Gastrocnemius medialis (tissue), 4 donors: Measurements from ENCODE around the gene RIMS3.

Experiments used
- POLR2A ChIP-seq, 2 donors: fragments of 450-650 bp; IDR thresholded peaks; one replicate each; pipeline ENCODE4 v1.6.1; 2017; ENCODE audit warnings: antibody characterized with exemption in 2 of 2, mild to moderate bottlenecking in 2 of 2, moderate library complexity in 2 of 2
- TF ChIP-seq, protein P1 (sequence below), 5 experiments: fragments of 450-650 bp in 3 of 5; fragments of 200-600 bp in 2 of 5; sonication (generic) in 2 of 5; IDR thresholded peaks in 4 of 5; conservative IDR thresholded peaks in 1 of 5; 1 replicate in 4 of 5; 2 replicates in 1 of 5; pipeline ENCODE4 v1.5.1; 2016 to 2019; ENCODE audit warnings: antibody characterized with exemption in 5 of 5, mild to moderate bottlenecking in 3 of 5, moderate library complexity in 3 of 5

DNA sequence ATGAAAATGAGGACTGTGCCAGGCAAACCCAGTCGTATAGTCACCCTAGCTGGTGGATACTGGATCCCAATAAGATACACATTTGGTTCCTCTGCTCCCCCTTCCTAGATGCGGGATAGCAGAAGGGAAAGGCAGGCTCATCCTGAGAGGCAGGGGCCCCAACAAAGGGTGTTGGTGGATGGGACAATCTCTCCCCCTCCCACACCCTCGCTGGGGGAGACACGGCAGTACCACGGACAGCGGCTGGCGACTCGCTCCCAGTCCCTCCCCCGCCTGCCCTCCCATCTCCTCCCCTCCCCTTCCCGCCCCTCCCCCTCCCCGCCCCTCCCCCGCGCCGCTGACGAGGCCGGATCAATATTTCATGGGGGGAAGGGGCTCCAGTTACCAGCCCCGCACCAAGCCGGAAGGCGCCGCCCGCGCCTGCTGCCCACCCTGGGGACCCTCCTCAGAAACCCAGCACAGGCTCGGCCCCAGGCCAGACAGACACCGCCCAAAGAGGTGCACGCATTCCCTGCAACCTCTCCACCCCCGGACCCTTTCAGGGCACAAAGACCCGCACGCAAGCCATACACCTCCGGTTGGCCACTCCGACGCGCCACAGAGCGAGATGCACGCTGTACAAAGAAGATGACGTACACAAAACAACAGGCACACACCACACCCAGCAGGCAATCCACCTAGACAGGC is 11.5 kb downstream of the RIMS3 start:
- TF ChIP-seq, protein P1, sequence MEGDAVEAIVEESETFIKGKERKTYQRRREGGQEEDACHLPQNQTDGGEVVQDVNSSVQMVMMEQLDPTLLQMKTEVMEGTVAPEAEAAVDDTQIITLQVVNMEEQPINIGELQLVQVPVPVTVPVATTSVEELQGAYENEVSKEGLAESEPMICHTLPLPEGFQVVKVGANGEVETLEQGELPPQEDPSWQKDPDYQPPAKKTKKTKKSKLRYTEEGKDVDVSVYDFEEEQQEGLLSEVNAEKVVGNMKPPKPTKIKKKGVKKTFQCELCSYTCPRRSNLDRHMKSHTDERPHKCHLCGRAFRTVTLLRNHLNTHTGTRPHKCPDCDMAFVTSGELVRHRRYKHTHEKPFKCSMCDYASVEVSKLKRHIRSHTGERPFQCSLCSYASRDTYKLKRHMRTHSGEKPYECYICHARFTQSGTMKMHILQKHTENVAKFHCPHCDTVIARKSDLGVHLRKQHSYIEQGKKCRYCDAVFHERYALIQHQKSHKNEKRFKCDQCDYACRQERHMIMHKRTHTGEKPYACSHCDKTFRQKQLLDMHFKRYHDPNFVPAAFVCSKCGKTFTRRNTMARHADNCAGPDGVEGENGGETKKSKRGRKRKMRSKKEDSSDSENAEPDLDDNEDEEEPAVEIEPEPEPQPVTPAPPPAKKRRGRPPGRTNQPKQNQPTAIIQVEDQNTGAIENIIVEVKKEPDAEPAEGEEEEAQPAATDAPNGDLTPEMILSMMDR (IDR thresholded peaks at IDR 0.05 in 4 of 5, conservative IDR thresholded peaks at IDR 0.05 in 1 of 5) = no peak
- TF ChIP-seq POLR2A (IDR thresholded peaks at IDR 0.05) = no peak
